Gastrocnemius medialis (tissue), 4 donors: Measurements from ENCODE around the gene OBP2A.

ENCODE experiments used
- POLR2A ChIP-seq, 2 donors: fragments of 450-650 bp; IDR thresholded peaks; one replicate each; pipeline ENCODE4 v1.6.1; 2017; ENCODE audit warnings: antibody characterized with exemption in 2 of 2, mild to moderate bottlenecking in 2 of 2, moderate library complexity in 2 of 2
- TF ChIP-seq, protein P1 (sequence below), 5 experiments: fragments of 450-650 bp in 3 of 5; fragments of 200-600 bp in 2 of 5; sonication (generic) in 2 of 5; IDR thresholded peaks in 4 of 5; conservative IDR thresholded peaks in 1 of 5; 1 replicate in 4 of 5; 2 replicates in 1 of 5; pipeline ENCODE4 v1.5.1; 2016 to 2019; ENCODE audit warnings: antibody characterized with exemption in 5 of 5, mild to moderate bottlenecking in 3 of 5, moderate library complexity in 3 of 5

DNA sequence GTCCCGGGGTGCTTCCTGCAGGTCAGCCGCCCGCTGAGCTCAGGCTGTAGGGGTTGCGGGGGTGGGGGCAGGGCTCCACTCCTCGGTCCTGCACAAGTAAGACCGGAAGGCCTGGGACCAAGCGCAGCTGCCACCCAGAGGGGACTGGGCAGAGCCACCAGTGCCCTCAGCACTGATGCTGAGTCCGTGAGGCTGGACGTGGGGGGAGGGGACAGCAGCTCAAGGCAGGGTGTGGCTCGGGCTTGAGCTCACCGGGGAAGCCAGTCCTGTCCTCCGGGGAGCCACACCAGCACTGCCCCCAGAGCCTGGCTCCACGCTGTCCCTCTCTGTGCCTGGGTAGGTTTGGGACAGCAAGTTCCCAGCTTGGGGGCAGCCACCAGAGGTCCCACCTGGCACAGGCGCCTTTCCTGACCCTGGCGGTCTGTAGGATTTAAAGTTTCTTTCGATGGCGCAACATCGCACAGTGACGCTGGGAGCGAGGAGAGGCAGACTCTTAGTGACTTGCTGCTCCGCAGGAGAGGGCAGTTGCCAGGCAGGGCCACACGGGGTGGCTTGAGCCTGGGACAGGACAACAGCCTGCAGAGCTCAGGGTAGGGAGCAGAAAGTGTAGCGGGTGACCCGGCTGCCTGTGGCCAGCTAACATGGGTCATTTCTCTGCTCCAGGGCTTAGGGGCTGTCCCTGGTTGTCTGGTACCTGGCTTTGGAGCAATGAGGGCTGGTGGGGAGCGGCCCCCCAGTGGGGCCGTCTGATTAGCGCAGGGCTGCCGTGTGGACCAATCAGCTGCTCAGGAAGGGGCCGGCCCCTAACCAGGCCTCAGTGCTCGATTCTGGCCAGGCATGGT lies 19.0 kb upstream of the OBP2A start:
- TF ChIP-seq, protein P1, sequence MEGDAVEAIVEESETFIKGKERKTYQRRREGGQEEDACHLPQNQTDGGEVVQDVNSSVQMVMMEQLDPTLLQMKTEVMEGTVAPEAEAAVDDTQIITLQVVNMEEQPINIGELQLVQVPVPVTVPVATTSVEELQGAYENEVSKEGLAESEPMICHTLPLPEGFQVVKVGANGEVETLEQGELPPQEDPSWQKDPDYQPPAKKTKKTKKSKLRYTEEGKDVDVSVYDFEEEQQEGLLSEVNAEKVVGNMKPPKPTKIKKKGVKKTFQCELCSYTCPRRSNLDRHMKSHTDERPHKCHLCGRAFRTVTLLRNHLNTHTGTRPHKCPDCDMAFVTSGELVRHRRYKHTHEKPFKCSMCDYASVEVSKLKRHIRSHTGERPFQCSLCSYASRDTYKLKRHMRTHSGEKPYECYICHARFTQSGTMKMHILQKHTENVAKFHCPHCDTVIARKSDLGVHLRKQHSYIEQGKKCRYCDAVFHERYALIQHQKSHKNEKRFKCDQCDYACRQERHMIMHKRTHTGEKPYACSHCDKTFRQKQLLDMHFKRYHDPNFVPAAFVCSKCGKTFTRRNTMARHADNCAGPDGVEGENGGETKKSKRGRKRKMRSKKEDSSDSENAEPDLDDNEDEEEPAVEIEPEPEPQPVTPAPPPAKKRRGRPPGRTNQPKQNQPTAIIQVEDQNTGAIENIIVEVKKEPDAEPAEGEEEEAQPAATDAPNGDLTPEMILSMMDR (IDR thresholded peaks at IDR 0.05 in 4 of 5, conservative IDR thresholded peaks at IDR 0.05 in 1 of 5): no peak
- TF ChIP-seq POLR2A (IDR thresholded peaks at IDR 0.05): no peak
